OCI-LY7 (cell line): Measurements from ENCODE around the gene RCAN3. TPM values are rescaled to one million over a fixed set of nuclear protein-coding genes. Genes with fewer than 3 reads are reported as not detected.
"Not testable (repeated sequence)": the region's sequence is repeated elsewhere in the genome, so short reads cannot be mapped to it uniquely, and the experiment has no call there.

Experiments
- BruUV-seq: library from RNA; stranded (reverse); fragments of 400-500 nt; replicated peaks from 2 replicates; lab custom pipeline; 2021; lab: Mats Ljungman, UMichigan
- CTCF ChIA-PET: fragments of 300-600 bp; sonication (Branson Sonifier 250); formaldehyde crosslinking; loops from one replicate; lab custom pipeline; 2022; ENCODE audit warnings: antibody characterized with exemption; ENCODE audit not compliant: unreplicated experiment; lab: Charles Lee
- POLR2A ChIA-PET: fragments of 300-600 bp; sonication (Branson Sonifier 250); formaldehyde crosslinking; loops from one replicate; lab custom pipeline; 2022; ENCODE audit warnings: antibody characterized with exemption; lab: Charles Lee
- DNase-seq: peaks from one replicate; pipeline ENCODE4 v3.0.0-alpha.2; 2015; ENCODE audit warnings: low spot score
- H2AFZ ChIP-seq: fragments of 200-600 bp; sonication (generic), shearing (Covaris generic); 2 replicates; pipeline ENCODE4 v1.6.1; 2014; ENCODE audit warnings: mild to moderate bottlenecking, antibody characterized with exemption, low read length, moderate library complexity
- H3K27ac ChIP-seq: fragments of 200-600 bp; sonication (generic); 2 replicates; pipeline ENCODE4 v1.5.1; 2014; ENCODE audit warnings: mixed run types, low read depth, mild to moderate bottlenecking, moderate library complexity, low read length, inconsistent platforms; ENCODE audit not compliant: poor library complexity, severe bottlenecking
- H3K36me3 ChIP-seq: fragments of 200-600 bp; sonication (generic); 2 replicates; pipeline ENCODE4 v1.6.1; 2014; ENCODE audit warnings: mild to moderate bottlenecking, antibody characterized with exemption, low read length, moderate library complexity, mixed read lengths; ENCODE audit not compliant: insufficient read depth
- H3K4me1 ChIP-seq: fragments of 200-600 bp; sonication (generic); 2 replicates; pipeline ENCODE4 v1.5.1; 2014; ENCODE audit warnings: mild to moderate bottlenecking, low read length; ENCODE audit not compliant: insufficient read depth, poor library complexity, severe bottlenecking
- H3K4me2 ChIP-seq: fragments of 200-600 bp; sonication (generic); 2 replicates; pipeline ENCODE4 v1.6.1; 2014; ENCODE audit warnings: mild to moderate bottlenecking, low read length
- H3K4me3 ChIP-seq: fragments of 200-600 bp; sonication (generic); 2 replicates; pipeline ENCODE4 v1.5.1; 2014; ENCODE audit warnings: mild to moderate bottlenecking, low read depth, low read length; ENCODE audit not compliant: poor library complexity, severe bottlenecking
- H3K79me2 ChIP-seq: fragments of 200-600 bp; sonication (generic); 2 replicates; pipeline ENCODE4 v1.6.1; 2016; ENCODE audit warnings: low read depth, mild to moderate bottlenecking, low read length, moderate library complexity, mixed read lengths; ENCODE audit not compliant: insufficient read depth
- H3K9me2 ChIP-seq: fragments of 200-600 bp; sonication (generic); 2 replicates; pipeline ENCODE4 v1.6.1; 2016; ENCODE audit warnings: mild to moderate bottlenecking, low read length, mixed read lengths; ENCODE audit not compliant: insufficient read depth
- H3K9me3 ChIP-seq: fragments of 200-600 bp; sonication (generic); 2 replicates; pipeline ENCODE4 v1.6.1; 2014; ENCODE audit warnings: mild to moderate bottlenecking, mixed run types, low read length, mixed read lengths
- H4K20me1 ChIP-seq: fragments of 200-600 bp; sonication (generic); 2 replicates; pipeline ENCODE4 v1.6.1; 2014; ENCODE audit warnings: mild to moderate bottlenecking, antibody characterized with exemption, low read length, moderate library complexity, mixed read lengths; ENCODE audit not compliant: insufficient read depth
- CTCF ChIP-seq: fragments of 200-600 bp; sonication (generic); conservative IDR thresholded peaks from 2 replicates; pipeline ENCODE4 v1.5.1; 2014; ENCODE audit warnings: mild to moderate bottlenecking, antibody characterized with exemption, low read length, moderate library complexity, mixed read lengths
- EZH2phosphoT487 ChIP-seq: fragments of 200-600 bp; sonication (generic); IDR thresholded peaks from 2 replicates; pipeline ENCODE4 v1.6.1; 2018; ENCODE audit warnings: low read depth, borderline replicate concordance, mild to moderate bottlenecking, mixed run types, antibody characterized with exemption, low read length, moderate library complexity, mixed read lengths
- intact Hi-C: fragments of 100-400 bp; cut with micrococcal nuclease; formaldehyde crosslinking; loops from one replicate; pipeline ENCODE4 v1.10.0; 2022; ENCODE audit not compliant: unreplicated experiment
- total RNA-seq, 2 experiments: library from RNA; depleted of rRNA in 1 of 2; stranded (reverse); fragments of >200 nt in 1 of 2; shearing (Covaris generic) in 1 of 2; gene quantifications; 2 replicates each; pipeline ENCODE4 v1.2.3, GENCODE V29; 2014 to 2022

The RCAN3 gene
- total RNA-seq, 2 experiments from 2014 or later, result 13.0 to 47.8 TPM

- Histone ChIP-seq H3K36me3 (peaks cover 46% of the 10 kb centered on the region), H3K4me1 (peaks cover 17% of the 10 kb centered on the region), H2AFZ (no peak overlapping the region), H3K4me3 (no peak overlapping the region), H4K20me1 (no peaks in the 10 kb centered on the region), H3K4me2 (no peak overlapping the region), H3K79me2 (no peaks in the 10 kb centered on the region), H3K9me3 (no peaks in the 10 kb centered on the region), H3K27ac (no peak overlapping the region), H3K9me2 (no peaks in the 10 kb centered on the region)
- no TSS peak for BruUV-seq
- POLR2A ChIA-PET, result interaction anchor here (1.0 to 1.9 kb wide), 2 partner anchors 22 to 47 kb away, joined by 3 to 4 read pairs; no protein-coding TSS in a partner anchor
- intact Hi-C loops, result no loop called here
- DNase-seq, result no peak
- CTCF ChIA-PET, result interaction anchor here (0.6 kb wide), 1 partner anchor 10 kb away, joined by 3 read pairs; no protein-coding TSS in a partner anchor
- TF ChIP-seq EZH2phosphoT487, result no peak
- TF ChIP-seq CTCF, result no peak
These were observed 42.9 kb upstream of the RCAN3 start for GRCh38 chr1:24459551-24460266.

GRCh38 chr1:24462128-24462527, 40.5 kb upstream of the RCAN3 start:
- peaks cover 37% of the 10 kb centered on the region for H3K36me3 ChIP-seq
- H2AFZ ChIP-seq, H3K4me2 ChIP-seq, H3K79me2 ChIP-seq, H3K4me3 ChIP-seq, POLR2A ChIA-PET, H4K20me1 ChIP-seq, BruUV-seq, H3K9me2 ChIP-seq, H3K9me3 ChIP-seq, H3K27ac ChIP-seq, intact Hi-C loops, DNase-seq, CTCF ChIA-PET: not testable (repeated sequence)
- peaks cover 21% of the 10 kb centered on the region for H3K4me1 ChIP-seq

DNA sequence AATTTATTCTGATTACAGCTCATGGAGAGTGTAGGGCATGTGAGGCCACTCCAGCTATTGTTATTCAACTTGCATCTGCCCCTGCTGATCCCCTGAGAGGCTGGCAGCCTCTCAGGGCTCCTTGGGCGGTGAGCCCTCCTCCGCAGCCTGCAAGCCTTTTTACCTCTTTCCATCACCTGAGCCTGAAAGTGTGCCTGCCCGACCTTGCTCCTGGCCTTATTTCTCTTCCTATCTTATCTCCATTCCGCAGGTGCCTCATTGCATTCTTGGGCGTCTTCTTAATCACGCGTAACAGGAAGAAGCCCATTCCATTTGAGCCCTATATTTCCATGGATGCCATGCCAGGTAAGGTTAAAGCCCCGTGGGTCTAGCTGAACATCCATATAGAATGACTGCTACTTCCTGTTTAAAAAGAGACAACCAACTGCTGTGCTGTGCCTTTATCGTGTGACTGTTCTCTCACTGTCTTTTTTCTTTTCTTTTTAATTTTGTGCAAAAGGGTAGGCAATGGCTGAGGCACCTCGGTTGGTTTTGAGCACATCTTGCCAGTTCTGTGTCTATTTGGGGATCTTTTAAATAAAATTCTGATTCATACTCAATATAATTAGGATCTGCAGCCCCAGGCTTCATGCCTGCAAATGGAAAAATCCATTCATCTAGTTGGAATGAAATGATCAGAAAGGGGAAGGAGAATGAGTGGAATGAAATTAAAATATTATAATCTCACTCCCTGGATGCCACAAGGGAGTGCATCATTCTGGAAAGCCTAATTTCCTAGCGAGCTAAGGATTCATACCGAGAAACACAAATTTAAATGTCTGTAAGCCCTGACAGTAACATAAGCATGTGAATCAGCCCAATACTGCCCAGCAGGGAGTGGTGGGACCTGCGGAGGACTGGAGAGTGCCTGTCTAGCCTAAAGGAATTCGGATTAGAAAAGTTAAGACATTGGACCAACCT, 38.6 kb upstream of the RCAN3 start:
- Histone ChIP-seq H3K36me3 (peaks cover 30% of the 10 kb centered on the region), H3K9me3 (no peaks in the 10 kb centered on the region), H4K20me1 (no peaks in the 10 kb centered on the region), H3K4me1 (peaks cover 7% of the 10 kb centered on the region), H3K4me3 (no peak overlapping the region), H3K79me2 (no peaks in the 10 kb centered on the region), H3K27ac (no peak overlapping the region), H2AFZ (no peak overlapping the region), H3K4me2 (no peak overlapping the region), H3K9me2 (no peaks in the 10 kb centered on the region)
- intact Hi-C loops, result no loop called here
- CTCF ChIA-PET, result no interaction called here
- DNase-seq, result no peak
- POLR2A ChIA-PET, result interaction anchor here (0.6 to 1.1 kb wide), 4 partner anchors 11 to 45 kb away, joined by 3 to 4 read pairs (median 3); no protein-coding TSS in a partner anchor
- BruUV-seq, result no TSS peak
- TF ChIP-seq EZH2phosphoT487, result no peak
- no peak for TF ChIP-seq CTCF
